ENCODE measurements around the gene ANKDD1B.

GRCh38 chr5:75712091-75712490 is 100.8 kb downstream of the ANKDD1B start:
- TF ChIP-seq CTCF (conservative IDR thresholded peaks at IDR 0.05; ENCODE audit: low read depth in 2 of 2) (no peak), CREB1 (CRISPR knock-in tag; IDR thresholded peaks at IDR 0.05; ENCODE audit: low read depth) (no peak), EZH2 (IDR thresholded peaks at IDR 0.05; ENCODE audit: low read depth, unreplicated experiment) (no peak), JUNB (IDR thresholded peaks at IDR 0.05; ENCODE audit: unreplicated experiment) (no peak), REST (IDR thresholded peaks at IDR 0.05; ENCODE audit: unreplicated experiment) (no peak), POLR2AphosphoS5 (IDR thresholded peaks at IDR 0.05; ENCODE audit: low read depth) (no peak), EZH2phosphoT487 (IDR thresholded peaks at IDR 0.05; ENCODE audit: unreplicated experiment) (no peak), STAT1 (IDR thresholded peaks at IDR 0.05; ENCODE audit: unreplicated experiment) (no peak), ETS1 (IDR thresholded peaks at IDR 0.05) (no peak), ZNF331 (CRISPR knock-in tag; IDR thresholded peaks at IDR 0.05; ENCODE audit: low read depth) (no peak), ZNF114 (CRISPR knock-in tag; IDR thresholded peaks at IDR 0.05) (no peak)

All from GM23338 (cell line).